HG02763 (cell line): ENCODE data around the gene CCNL2.
"Not testable (repeated sequence)": the region's sequence is repeated elsewhere in the genome, so short reads cannot be mapped to it uniquely, and the experiment has no call there.

ENCODE experiments used
- ATAC-seq: cut with Tn5 transposase; IDR thresholded peaks from one replicate; pipeline ENCODE4 v1.9.1; 2021; ENCODE audit warnings: mild to moderate bottlenecking, moderate library complexity; ENCODE audit not compliant: unreplicated experiment

CCNL2 gene

DNA sequence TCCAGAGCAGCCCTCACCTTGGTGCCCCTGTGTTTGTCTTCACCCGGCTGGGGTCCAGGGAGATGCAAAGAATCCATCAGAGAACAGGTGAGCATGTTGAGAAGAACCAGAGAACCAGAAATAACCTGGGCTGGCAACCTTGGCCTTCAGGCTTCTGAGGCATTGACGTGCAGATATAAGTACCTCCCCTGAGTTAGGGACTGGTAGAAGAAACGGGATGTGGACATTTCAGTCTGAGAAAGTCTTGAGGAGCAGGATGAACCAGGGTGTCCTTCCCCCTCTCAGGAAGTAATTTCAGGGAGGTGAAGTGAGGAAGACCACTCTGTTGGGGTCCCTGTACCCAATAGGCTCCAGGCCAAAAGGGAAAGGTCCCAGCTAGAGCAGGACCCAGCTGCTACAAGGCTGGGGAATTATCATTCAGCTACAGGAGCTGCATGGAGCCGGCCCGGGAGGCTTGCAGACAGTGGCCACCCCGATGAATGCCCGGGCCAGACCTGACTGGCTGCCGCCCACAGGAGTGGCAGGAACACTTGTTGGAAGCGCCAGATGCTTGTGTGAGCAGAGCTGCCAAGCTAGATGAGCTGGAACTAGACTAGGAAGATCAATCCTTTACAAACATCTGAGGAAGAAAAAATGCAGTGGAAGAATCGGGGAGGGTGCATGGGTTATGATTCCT, 22.4 kb downstream of the CCNL2 start:
- no peak for ATAC-seq

DNA sequence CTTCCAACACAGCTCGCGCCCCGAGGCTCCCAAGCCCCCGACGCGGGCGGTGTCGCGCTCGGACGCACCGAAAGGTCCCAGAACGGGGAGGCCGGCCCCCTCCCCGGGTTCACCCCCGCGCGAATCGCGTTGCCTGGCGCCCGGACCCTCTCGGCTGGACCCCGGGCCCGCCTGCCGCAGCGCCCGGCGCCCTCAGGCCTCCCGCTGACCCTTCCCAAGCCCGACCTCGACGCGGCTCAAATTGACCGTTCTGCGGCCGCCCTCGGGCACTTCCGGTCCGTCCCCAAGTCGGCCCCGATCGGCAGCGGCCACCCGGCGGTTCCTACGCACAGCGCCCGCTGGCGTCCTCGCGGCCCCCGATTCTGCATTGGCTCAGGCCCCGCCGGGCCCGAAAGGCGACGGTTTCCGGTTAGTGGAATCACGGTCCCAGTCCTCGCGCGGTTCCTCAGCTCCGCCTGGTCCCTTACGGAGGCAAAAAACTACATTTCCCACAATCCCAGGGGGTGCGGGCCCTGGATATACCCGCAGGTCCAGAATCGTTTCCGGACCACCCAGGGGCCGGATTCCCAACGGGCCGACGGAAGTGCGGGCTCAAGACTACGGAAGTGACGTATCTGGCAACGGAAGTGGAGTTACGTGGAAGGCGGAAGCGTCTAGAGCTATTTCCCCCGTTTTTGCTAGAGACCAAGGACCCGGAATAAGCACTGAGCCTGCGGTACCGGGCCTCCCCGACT, 24.0 kb downstream of the CCNL2 start, which contains the start of gene AURKAIP1:
Gene AURKAIP1, minus strand, starts transcription at position 279 of the 734 bp plus-strand sequence. CDS start 451 bp downstream, outside the sequence.
- ATAC-seq, result peak; percentile 88

DNA sequence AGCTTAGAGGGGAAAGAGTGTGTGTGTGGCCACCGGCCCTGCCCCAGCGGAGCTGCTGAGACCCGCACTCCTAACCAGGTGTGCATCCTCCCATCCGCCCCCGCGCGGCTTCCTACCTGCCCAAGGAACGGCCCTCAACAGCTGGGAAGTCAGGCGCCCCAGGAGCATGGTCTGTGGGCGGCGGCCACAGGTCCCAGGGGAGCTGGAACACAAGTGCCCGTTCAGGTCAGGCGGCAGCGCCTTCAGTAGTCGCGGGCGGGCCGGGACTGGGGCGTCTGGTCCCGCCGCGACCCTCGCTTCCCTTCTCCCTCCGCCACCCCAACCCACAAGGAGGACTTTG, 24.6 kb downstream of the CCNL2 start:
- no peak for ATAC-seq

DNA sequence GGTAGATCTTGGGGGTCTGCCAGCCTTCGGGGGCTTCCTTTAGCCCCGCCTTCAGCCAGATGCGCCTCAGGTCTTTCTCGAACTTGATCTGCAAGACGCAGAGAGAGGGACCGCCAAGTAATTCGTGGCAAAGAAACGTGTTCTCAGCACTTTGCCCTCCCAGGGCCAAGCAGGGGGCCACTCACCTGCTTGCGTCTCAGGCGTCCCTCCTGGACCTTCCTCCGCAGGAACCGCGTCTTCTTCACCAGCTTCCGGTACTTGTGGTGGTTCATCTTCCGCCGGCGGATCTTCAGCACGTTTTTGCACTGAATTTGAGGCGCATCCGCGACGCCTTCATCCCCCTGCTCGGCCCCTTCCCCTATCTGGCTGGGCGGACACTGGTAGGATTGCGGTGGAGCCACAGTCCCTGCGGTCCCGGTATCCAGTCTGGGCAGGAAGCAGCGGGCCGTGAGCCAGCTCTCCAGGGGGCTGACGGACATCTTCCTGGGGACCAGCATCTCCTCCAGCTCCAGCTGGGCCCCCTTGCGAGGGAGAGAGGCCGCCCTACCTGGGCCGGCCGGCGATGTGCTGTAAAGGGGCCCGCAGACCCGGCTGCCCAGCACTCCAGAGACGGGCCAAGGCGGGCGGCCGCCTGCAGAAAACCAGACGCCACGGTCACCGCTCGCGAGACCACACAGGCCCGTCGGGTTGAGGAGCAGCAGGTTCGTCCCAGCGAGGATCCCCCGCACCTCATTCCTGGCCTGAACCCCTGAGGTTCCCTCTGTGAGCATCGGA, 25.1 kb downstream of the CCNL2 start:
- ATAC-seq, result no peak

DNA sequence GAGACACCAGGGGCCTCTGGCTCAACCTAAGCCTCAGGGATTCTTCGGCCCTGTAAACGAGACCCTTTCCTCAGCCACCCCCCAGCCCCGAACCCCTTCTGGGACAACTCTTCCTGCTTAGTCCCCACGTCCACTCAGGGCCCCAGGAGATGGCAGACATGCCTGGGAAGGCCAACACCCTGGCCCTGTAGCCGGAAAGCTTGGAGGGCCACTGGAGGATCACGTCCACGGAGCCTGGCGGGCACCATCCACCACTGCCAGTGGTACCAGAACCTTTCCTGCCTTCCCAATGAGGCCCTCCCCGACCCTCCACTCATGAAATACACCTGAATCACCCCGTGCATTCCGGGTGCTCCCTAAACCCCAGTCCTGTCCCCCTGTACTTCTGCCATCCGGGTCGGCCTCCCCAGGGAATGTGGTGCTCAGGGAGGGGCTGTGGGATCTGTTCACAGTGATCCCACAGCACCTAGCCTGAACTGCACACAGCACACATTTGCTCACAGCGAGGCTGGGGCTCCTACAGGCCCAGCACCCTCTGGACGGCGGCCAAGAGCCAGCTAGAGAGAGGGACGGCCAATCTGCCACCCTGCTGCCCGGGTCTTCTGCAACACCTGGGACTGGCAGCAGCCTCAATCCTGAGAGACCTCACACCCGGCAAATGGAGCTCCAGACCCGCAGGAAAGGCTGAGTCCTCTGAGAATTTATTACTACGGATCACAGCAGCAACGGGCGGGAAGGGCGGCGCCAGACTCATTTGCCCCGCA, 25.9 kb downstream of the CCNL2 start:
- no peak for ATAC-seq

DNA sequence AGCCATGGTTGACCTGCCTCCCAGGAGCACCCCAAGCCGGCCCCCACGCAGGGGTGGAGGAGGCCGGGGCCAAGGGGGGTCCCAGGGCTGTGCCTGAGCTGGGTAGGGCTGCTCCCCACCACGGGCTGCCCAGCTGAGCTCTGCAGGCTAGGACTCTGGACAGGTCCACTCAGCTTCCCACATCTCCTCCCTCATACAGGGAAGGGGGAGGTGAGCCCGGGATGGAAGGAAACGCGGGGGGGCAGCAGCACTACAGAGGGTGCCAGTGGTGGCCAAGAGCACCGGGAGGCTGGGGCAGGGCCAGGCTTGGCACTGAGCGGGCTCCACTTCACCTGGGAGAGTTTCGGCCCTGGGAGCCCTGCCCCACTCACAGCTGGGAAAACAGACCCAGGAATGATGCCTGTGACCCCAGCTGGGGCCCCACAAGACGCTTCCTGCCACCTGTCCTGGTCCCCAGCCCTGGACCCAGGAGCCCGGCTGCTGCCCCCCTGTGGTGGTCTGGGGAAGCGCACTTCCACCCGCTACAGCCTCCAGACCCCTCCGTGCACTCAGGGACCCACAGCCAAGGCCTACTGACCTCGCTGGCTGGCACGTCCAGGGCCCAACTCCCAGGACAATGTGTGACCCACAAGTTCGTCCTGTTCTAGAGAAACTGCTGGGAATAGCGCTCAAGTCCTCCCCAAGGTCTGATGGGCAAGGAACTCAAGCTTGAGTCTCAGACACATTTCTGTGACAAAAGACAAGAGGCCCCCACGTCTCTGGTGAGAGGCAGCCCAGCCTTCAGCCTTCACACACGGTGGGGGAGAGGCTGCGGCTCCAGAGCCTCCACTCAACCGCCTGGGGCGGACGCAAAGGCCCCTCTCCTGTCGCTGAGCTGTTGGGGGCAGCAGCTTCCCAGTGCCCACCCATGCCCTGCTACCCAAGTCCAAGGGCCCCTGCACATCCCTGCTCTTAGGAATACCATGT, 27.1 kb downstream of the CCNL2 start:
- no peak for ATAC-seq

DNA sequence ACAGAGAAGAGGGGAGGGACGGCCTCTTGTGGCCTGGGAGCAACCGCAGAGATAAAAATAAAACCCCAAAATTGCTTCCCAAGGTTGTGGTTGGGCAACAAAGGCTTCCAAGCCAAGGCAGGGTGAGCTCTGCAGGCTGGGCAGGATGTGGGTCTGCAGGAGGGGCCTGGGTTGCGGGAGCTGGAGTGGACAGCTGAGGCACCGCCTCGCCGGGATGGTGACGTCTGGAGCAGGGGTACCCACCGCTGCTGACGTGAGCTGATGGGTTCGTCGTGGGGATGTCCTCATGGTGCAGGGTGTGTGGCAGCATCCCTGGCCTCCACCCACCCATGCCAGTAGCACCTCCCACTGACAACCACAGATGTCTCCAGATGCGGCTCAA, 27.8 kb downstream of the CCNL2 start:
- ATAC-seq, result no peak

DNA sequence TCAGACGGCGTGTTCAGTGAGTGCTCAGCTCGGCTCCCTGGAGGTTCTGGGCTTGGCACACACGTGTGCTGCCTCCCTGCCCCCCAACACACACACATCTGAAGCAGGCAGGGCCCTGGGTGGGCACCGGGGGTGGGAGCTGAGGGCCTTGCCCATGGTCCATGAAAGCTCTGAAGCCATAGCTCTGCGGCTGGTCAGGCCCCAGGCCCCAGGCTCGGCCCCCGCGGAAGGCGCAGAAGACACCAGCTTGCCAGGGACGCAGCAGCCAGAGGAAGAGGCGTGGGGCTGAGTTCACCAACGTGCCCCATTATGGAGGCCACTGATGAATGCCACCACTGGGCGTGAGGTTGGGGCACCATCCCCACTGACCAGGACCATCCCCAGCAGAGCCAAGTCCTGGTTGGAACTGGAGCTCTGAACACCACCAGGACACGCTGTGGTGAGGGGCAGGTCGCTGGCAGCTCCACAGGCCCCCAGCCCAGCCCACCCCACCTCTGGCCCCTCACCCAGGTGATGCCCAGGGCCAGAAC, 28.3 kb downstream of the CCNL2 start:
- ATAC-seq, result no peak

DNA sequence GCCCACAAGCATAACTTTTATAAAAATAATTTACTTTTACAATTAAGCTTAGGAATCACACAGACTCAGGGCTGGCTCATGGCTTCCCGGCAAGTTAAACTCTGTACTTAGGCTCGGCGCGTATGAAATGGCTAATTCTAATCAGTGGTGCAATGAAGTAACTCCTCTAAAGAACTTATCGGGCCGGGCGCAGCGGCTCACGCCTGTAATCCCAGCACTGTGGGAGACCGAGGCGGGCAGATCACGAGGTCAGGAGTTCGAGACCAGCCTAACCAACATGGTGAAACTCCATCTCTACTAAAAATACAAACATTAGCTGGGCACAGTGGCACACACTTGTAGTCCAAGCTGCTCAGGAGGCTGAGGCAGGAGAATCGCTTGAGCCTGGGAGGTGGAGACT, 29.0 kb downstream of the CCNL2 start:
- not testable (repeated sequence) for ATAC-seq

DNA sequence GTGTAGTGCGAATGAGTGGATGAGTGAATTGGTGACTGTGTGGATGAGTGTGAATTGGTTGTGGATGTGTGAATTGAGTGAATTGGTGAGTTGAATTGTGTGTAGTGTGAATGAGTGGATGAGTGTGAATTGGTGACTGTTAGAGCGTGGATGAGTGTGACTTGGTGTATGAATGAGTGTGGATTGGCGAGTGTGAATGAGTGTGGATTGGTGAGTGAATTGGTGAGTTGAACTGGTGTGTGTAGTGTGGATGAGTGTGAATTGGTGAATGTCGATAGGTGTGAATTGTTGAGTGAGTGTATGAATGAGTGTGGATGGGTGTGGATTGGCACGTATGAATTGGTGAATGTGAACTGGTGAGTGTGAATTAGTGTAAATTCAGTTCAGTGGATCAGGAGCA, 31.8 kb downstream of the CCNL2 start:
- no peak for ATAC-seq

DNA sequence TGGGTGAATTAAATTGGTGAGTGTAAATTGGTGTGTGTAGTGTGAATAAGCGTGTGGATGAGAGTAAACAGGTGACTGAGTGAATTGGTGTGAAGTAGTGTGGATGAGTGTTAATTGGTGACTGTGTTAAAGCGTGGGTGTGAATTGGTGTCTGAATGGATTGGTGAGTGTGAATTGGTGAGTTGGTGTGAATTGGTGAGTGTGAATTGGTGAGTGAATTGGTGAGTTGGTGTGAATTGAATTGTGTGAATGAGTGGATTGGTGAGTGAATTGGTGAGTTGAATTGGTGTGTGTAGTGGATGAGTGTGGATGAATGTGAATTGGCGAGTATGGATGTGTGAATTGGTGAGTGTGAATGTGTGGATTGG, 32.5 kb downstream of the CCNL2 start:
- no peak for ATAC-seq

DNA sequence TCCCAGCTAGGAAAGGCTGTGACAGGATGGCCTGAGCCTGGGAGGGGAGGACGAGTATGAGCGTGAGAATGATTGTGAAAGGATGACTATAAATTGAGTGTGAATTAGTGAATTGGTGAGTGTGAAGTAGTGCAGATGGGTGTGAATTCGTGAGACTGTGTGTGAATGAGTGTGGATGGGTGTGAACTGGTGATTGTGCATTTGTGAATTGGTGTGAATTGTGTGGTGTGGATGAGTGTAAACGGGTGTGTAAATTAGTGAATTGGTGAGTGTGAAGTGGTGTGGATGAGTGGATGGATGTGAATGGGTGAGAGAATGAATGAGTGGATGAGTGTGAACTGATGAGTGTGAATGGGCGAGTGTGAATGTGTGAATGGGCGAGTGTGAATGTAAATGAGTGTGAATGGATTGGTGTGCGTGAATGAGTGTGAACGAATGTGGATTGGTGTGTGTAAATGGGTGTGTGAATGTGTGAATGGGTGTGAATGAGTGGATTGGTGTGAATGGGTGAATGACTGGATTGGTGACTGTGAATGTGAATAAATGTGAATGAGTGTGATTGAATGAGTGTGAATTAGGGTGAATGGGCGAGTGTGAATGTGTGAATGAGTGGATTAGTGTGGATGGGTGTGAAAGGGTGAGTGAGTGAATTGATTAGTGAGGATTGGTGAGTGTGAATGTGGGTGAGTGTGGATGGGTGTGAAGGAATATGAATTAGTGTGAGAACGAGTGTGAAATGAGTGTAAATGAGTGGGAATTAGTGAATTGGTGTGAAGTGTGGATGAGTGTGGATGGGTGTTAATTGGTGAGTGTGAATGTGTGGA, 33.0 kb downstream of the CCNL2 start:
- ATAC-seq, result no peak

DNA sequence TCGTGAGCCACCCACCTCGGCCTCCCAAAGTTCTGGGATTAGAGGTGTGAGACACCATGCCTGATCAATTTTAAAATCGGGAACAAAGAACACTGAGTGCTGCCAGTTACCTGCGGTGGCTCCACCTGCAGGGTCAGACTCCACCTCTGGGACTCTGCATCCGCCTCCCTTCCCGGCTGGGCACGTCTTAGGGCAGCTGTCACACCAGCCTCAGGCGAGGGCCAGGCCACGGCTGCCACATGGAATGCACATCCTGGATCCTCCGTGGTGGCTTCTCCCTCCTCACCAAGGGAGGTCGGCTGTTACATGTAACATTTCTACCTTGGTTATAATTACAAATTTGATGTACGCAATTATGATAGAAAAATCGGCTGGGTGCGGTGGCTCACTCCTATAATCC, 34.9 kb downstream of the CCNL2 start:
- no peak for ATAC-seq

DNA sequence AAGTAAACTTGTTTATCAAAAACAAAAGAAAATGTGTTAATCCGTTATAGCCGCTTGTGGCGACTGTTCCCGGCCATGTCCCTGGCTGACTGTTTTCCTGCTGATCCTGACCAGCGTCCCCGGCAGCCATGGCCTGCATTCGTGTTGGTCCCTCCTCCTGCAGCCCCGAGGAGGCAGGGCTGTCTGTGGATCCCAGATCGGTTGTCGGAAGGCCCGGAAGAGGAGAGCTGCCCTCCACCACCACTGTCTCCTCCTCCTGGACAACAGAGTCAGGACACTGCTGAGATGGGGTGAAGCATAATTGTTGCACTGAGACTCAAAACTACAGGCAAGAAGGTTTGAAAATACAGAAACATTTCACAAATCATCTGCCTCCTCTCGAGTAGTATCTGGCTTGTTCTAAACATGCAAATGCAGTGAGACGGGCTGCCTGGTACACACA, 37.1 kb downstream of the CCNL2 start:
- no peak for ATAC-seq

DNA sequence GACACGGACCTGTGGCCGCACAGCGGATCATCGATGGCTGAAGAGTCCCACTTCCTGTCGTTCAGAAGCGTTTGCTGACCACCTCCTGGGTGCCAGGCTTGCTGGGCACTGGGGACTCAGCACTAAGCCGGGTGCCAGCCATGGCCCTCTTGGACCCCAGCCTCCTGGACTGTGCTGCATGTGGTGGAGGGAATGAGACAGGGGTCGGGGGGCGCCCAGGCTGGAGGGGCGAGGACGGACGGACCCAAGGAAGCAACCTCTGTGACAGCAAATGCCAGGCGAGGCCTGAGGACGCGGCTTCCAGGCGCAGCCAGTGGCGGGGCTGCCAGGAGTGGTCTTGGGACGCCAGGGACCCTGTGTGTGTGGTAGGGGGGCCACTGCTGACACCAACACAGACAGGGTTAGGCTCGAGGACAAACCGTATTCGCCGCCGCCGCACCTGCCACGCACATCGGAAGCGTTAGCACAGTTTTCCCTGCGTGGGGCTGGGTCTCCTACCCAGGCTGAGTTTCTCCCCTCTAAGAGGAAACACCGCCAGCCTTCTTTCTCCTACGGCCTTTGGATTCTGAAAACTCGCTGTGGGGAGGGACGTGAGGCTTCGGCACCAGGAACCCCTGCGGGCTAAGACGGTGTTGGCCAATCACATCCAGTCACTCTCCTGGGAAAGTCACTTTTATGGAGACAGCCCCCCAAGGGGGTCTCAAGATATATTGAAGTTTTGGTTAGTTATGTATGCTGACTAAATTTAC, 37.7 kb downstream of the CCNL2 start:
- no peak for ATAC-seq

DNA sequence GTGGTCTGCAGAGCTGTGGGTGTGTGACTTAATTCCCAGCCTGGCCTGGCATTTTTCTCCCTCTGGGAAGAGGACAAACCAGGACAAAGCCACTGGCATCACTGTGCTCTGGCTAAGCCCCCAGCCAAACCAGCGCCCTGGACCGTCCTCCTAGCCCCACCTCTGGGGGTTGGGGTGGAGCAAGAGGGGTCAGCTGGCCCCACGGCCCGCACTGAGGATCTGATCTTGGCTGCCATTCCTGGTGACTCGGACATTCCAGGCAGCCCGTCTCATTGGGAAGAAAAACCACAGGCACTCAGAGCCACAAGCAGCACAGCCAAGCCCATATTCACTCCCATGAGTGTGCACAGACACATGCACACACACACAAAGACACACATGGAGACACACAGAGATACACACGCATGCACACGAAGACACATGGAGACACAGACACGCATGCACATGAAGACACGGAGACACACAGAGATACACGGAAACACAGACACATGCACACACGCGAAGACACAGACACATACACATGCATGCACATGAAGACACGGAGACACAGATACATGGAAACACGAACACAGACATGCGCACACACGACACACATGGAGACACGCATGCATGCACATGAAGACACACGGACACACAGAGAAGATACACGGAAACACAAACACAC, 38.5 kb downstream of the CCNL2 start:
- no peak for ATAC-seq

DNA sequence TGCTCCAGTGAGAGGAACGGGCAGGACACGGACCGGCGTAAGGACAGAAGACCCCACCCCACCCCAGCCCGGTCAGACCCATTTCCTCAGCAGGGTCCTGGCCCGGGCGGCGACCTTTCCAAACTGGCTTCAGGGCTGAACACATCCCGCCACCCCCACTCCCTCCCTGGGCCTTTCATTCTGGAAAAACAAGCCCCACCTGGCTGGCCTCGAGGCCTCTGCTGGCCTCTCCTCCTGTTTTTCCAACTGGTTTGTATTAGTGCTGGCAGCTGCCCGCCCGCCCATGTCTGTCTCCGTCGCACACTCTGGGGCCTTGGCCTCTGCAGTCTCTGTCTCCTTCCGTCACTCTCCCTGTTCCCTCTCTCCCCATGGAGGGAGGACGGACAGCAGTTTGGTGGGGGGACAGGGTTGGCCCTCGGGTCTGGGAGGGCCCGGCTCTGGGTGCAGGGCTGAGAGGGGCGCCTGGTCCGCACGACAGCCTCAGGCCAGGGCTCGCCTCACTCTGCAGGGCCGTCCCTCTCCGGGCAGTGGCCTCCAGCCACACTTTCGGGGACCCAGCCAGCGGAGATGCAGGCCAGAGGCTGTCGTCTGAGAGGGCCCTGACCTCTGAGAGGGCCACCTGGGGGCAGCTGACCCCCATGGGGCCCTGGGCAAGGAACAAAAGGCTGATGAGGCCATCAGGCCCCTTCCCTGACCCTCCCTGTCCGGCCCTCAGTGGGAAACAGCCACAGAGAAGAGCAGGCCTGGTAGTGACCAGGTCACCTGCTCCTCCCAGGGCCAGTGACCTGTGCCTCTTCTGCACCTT, 39.3 kb downstream of the CCNL2 start:
- ATAC-seq, result no peak
